Measurements from ENCODE around the gene ZP3.
"Not testable (repeated sequence)": the region's sequence is repeated elsewhere in the genome, so short reads cannot be mapped to it uniquely, and the experiment has no call there.

The ZP3 gene

GRCh38 chr7:76480403-76481253 lies 55.9 kb downstream of the ZP3 start:
- in situ Hi-C loops (cut with MboI; ENCODE audit: low sequenced_read_pairs): not testable (repeated sequence)

GRCh38 chr7:76482660-76483059 lies 57.9 kb downstream of the ZP3 start:
- in situ Hi-C loops (cut with MboI; ENCODE audit: low sequenced_read_pairs): not testable (repeated sequence)

- in situ Hi-C loops (cut with MboI; ENCODE audit: low sequenced_read_pairs): not testable (repeated sequence)
Measured at GRCh38 chr7:76483081-76483480, 58.3 kb downstream of the ZP3 start.

GRCh38 chr7:76484456-76484855 lies 59.7 kb downstream of the ZP3 start:
- in situ Hi-C loops (cut with MboI; ENCODE audit: low sequenced_read_pairs): not testable (repeated sequence)

- in situ Hi-C loops (cut with MboI; ENCODE audit: low sequenced_read_pairs): not testable (repeated sequence)
Measured at GRCh38 chr7:76485822-76486610, 61.3 kb downstream of the ZP3 start.

DNA sequence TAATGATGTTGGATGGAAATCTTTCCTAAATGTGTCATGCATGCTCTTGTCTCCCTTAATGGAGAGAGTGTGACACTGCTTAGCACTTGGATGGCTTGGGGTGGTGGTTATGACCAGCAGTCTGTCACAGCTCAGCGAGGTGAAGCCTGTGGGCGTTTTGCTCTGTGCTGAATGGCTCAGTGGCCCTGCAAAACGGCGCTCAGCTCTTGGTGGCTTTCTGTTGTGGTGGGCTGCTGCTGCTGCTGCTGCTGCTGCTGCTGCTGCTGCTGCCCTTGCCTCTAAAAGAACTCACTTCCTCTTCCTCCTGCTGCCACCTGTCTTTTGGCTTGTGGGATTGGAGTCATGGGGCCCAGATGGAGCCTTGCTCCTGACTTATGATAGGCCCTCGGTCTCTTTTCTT lies 61.9 kb downstream of the ZP3 start:
- in situ Hi-C loops (cut with MboI; ENCODE audit: low sequenced_read_pairs): not testable (repeated sequence)

- in situ Hi-C loops (cut with MboI; ENCODE audit: low sequenced_read_pairs): not testable (repeated sequence)
Measured at GRCh38 chr7:76487969-76488368, 63.2 kb downstream of the ZP3 start.

Data from HL-60/S4 treated with retinoic acid at 250 ng/mL for 4 days and 3 days (cell line).